H9 (cell line): ENCODE results near the gene CNGA2. TPM values are rescaled to one million over a fixed set of nuclear protein-coding genes. Genes with fewer than 3 reads are reported as not detected.

Experiments
- DNase-seq: peaks from one replicate; pipeline ENCODE4 v3.0.0-alpha.2; 2017
- H2AFZ ChIP-seq: one replicate; pipeline ENCODE4 v1.6.1; 2013; ENCODE audit warnings: mild to moderate bottlenecking, low read length, control low read depth, moderate library complexity
- H2AK5ac ChIP-seq: 2 replicates; pipeline ENCODE4 v1.6.1; 2013; ENCODE audit warnings: low read length, control low read depth, mixed read lengths; ENCODE audit not compliant: insufficient read length
- H2BK120ac ChIP-seq: one replicate; pipeline ENCODE4 v1.6.1; 2013; ENCODE audit warnings: low read depth, mild to moderate bottlenecking, low read length, control low read depth, inconsistent platforms; ENCODE audit not compliant: poor library complexity, severe bottlenecking
- H2BK12ac ChIP-seq: 2 replicates; pipeline ENCODE4 v1.6.1; 2013; ENCODE audit warnings: low read length, control low read depth, mixed read lengths, low read depth; ENCODE audit not compliant: insufficient read length
- H2BK15ac ChIP-seq: 2 replicates; pipeline ENCODE4 v1.6.1; 2013; ENCODE audit warnings: low read depth, low read length, control low read depth
- H2BK20ac ChIP-seq: one replicate; pipeline ENCODE4 v1.6.1; 2013; ENCODE audit warnings: low read depth, mild to moderate bottlenecking, low read length, control low read depth, inconsistent platforms; ENCODE audit not compliant: poor library complexity, severe bottlenecking
- H2BK5ac ChIP-seq: 2 replicates; pipeline ENCODE4 v1.6.1; 2013; ENCODE audit warnings: low read length, control low read depth, mixed read lengths; ENCODE audit not compliant: insufficient read length
- H3K14ac ChIP-seq: 2 replicates; pipeline ENCODE4 v1.6.1; 2013; ENCODE audit warnings: low read length, control low read depth; ENCODE audit not compliant: insufficient read depth
- H3K18ac ChIP-seq: 2 replicates; pipeline ENCODE4 v1.6.1; 2013; ENCODE audit warnings: low read depth, mild to moderate bottlenecking, mixed read lengths, low read length, control low read depth; ENCODE audit not compliant: insufficient read length
- H3K23ac ChIP-seq: 2 replicates; pipeline ENCODE4 v1.6.1; 2013; ENCODE audit warnings: low read length, control low read depth, mixed read lengths, low read depth; ENCODE audit not compliant: insufficient read length
- H3K23me2 ChIP-seq: 2 replicates; pipeline ENCODE4 v1.6.1; 2013; ENCODE audit warnings: low read depth, mild to moderate bottlenecking, mixed read lengths, low read length, control low read depth; ENCODE audit not compliant: insufficient read length, poor library complexity, severe bottlenecking
- H3K27ac ChIP-seq: 2 replicates; pipeline ENCODE4 v1.5.1; 2013; ENCODE audit warnings: low read length, control low read depth, mixed read lengths, low read depth; ENCODE audit not compliant: insufficient read length
- H3K27me3 ChIP-seq: 2 replicates; pipeline ENCODE4 v1.6.1; 2013; ENCODE audit warnings: low read length, control low read depth, inconsistent platforms; ENCODE audit not compliant: insufficient read depth
- H3K4ac ChIP-seq: 2 replicates; pipeline ENCODE4 v1.6.1; 2013; ENCODE audit warnings: low read depth, mild to moderate bottlenecking, control low read depth, inconsistent platforms, low read length, moderate library complexity
- H3K4me1 ChIP-seq: 2 replicates; pipeline ENCODE4 v1.6.1; 2013; ENCODE audit warnings: low read length, control low read depth, inconsistent platforms; ENCODE audit not compliant: insufficient read depth
- H3K4me2 ChIP-seq: 2 replicates; pipeline ENCODE4 v1.6.1; 2013; ENCODE audit warnings: low read length, control low read depth, mixed read lengths; ENCODE audit not compliant: insufficient read length, insufficient read depth
- H3K56ac ChIP-seq: 2 replicates; pipeline ENCODE4 v1.6.1; 2013; ENCODE audit warnings: low read depth, mild to moderate bottlenecking, mixed read lengths, low read length, control low read depth; ENCODE audit not compliant: insufficient read length
- H3K79me1 ChIP-seq: 2 replicates; pipeline ENCODE4 v1.6.1; 2013; ENCODE audit warnings: low read depth, mild to moderate bottlenecking, moderate library complexity, low read length, control low read depth, inconsistent platforms; ENCODE audit not compliant: insufficient read depth, poor library complexity, severe bottlenecking
- H3K79me2 ChIP-seq: 2 replicates; pipeline ENCODE4 v1.6.1; 2013; ENCODE audit warnings: low read length, control low read depth, inconsistent platforms; ENCODE audit not compliant: insufficient read depth
- H3K9ac ChIP-seq: 2 replicates; pipeline ENCODE4 v1.6.1; 2013; ENCODE audit warnings: low read length, control low read depth, mixed read lengths; ENCODE audit not compliant: insufficient read length; ENCODE audit errors: extremely low read depth
- H3K9me3 ChIP-seq: one replicate; pipeline ENCODE4 v1.6.1; 2013; ENCODE audit warnings: low read depth, low read length, inconsistent platforms; ENCODE audit not compliant: control insufficient read depth
- H3T11ph ChIP-seq: one replicate; pipeline ENCODE4 v1.6.1; 2013; ENCODE audit warnings: mild to moderate bottlenecking, low read length, control low read depth, inconsistent platforms
- H4K20me1 ChIP-seq: one replicate; pipeline ENCODE4 v1.6.1; 2013; ENCODE audit not compliant: control insufficient read depth, insufficient read length, insufficient read depth
- H4K5ac ChIP-seq: 2 replicates; pipeline ENCODE4 v1.6.1; 2013; ENCODE audit warnings: low read depth, mild to moderate bottlenecking, mixed read lengths, low read length, control low read depth; ENCODE audit not compliant: insufficient read length
- H4K8ac ChIP-seq: replicated peaks from 2 replicates; pipeline ENCODE4 v1.6.1; 2013; ENCODE audit warnings: low read length, control low read depth, mixed read lengths, low read depth; ENCODE audit not compliant: insufficient read length
- H4K91ac ChIP-seq: 2 replicates; pipeline ENCODE4 v1.6.1; 2013; ENCODE audit warnings: low read depth, mild to moderate bottlenecking, moderate library complexity, mixed read lengths, low read length, control low read depth; ENCODE audit not compliant: insufficient read length
- H3K27ac Mint-ChIP-seq, 3 experiments: 2 replicates in 2 of 3; 3 replicates in 1 of 3; pipeline ENCODE4 v1.8.0; 2020 to 2021; ENCODE audit warnings: mixed read lengths in 3 of 3, mild to moderate bottlenecking in 1 of 3, moderate library complexity in 1 of 3
- H3K27me3 Mint-ChIP-seq: 2 replicates; pipeline ENCODE4 v1.8.0; 2021; ENCODE audit warnings: low read depth, mild to moderate bottlenecking, moderate library complexity, mixed read lengths
- H3K36me3 Mint-ChIP-seq, 3 experiments: 2 replicates in 2 of 3; 3 replicates in 1 of 3; pipeline ENCODE4 v1.8.0; 2020 to 2021; ENCODE audit warnings: low read depth in 3 of 3, mixed read lengths in 3 of 3; ENCODE audit not compliant: insufficient read depth in 1 of 3
- H3K4me1 Mint-ChIP-seq, 2 experiments: 2 replicates each; pipeline ENCODE4 v1.8.0; 2020; ENCODE audit warnings: mixed read lengths in 2 of 2
- H3K4me3 Mint-ChIP-seq, 2 experiments: 2 replicates in 1 of 2; 3 replicates in 1 of 2; pipeline ENCODE4 v1.8.0; 2020 to 2021; ENCODE audit warnings: mild to moderate bottlenecking in 2 of 2, mixed read lengths in 2 of 2, moderate library complexity in 1 of 2
- H3K9me3 Mint-ChIP-seq, 2 experiments: 2 replicates in 1 of 2; 3 replicates in 1 of 2; pipeline ENCODE4 v1.8.0; 2020; ENCODE audit warnings: mild to moderate bottlenecking in 2 of 2, mixed read lengths in 2 of 2, moderate library complexity in 1 of 2
- WGBS: extraction: QIAGEN DNeasy Blood & Tissue Kit; methylation state at CpG from one replicate; pipeline ENCODE4 v1.1.7; 2013; ENCODE audit warnings: missing lambda C conversion rate, low lambda C conversion rate, mixed read lengths; ENCODE audit not compliant: insufficient read length; ENCODE audit errors: extremely low coverage; 5-methylcytosine and 5-hydroxymethylcytosine counted together
- total RNA-seq: library from RNA; stranded (reverse); gene quantifications from 2 replicates; pipeline ENCODE4 v1.2.1, GENCODE V29; 2021
- TF ChIP-seq, protein P1 (sequence below): fragments of 200-600 bp; sonication (generic); conservative IDR thresholded peaks from 3 replicates; pipeline ENCODE4 v1.8.0; 2021; ENCODE audit warnings: antibody characterized with exemption, mild to moderate bottlenecking

The CNGA2 gene
- total RNA-seq, 1 experiment from 2014 or later, result not detected

DNA sequence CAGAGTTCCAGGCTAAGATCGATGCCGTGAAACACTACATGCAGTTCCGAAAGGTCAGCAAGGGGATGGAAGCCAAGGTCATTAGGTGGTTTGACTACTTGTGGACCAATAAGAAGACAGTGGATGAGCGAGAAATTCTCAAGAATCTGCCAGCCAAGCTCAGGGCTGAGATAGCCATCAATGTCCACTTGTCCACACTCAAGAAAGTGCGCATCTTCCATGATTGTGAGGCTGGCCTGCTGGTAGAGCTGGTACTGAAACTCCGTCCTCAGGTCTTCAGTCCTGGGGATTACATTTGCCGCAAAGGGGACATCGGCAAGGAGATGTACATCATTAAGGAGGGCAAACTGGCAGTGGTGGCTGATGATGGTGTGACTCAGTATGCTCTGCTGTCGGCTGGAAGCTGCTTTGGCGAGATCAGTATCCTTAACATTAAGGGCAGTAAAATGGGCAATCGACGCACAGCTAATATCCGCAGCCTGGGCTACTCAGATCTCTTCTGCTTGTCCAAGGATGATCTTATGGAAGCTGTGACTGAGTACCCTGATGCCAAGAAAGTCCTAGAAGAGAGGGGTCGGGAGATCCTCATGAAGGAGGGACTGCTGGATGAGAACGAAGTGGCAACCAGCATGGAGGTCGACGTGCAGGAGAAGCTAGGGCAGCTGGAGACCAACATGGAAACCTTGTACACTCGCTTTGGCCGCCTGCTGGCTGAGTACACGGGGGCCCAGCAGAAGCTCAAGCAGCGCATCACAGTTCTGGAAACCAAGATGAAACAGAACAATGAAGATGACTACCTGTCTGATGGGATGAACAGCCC lies 9.3 kb downstream of the CNGA2 start:
- TF ChIP-seq, protein P1, sequence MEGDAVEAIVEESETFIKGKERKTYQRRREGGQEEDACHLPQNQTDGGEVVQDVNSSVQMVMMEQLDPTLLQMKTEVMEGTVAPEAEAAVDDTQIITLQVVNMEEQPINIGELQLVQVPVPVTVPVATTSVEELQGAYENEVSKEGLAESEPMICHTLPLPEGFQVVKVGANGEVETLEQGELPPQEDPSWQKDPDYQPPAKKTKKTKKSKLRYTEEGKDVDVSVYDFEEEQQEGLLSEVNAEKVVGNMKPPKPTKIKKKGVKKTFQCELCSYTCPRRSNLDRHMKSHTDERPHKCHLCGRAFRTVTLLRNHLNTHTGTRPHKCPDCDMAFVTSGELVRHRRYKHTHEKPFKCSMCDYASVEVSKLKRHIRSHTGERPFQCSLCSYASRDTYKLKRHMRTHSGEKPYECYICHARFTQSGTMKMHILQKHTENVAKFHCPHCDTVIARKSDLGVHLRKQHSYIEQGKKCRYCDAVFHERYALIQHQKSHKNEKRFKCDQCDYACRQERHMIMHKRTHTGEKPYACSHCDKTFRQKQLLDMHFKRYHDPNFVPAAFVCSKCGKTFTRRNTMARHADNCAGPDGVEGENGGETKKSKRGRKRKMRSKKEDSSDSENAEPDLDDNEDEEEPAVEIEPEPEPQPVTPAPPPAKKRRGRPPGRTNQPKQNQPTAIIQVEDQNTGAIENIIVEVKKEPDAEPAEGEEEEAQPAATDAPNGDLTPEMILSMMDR, result no peak

More for the DNA sequence above, 9.3 kb downstream of the CNGA2 start:
- H3K18ac ChIP-seq, result no peak overlapping the region
- no peaks in the 10 kb centered on the region; the same call in 1 of the 2 replicates for H3K27me3 ChIP-seq
- no peak overlapping the region for H4K5ac ChIP-seq
- H3K27me3 Mint-ChIP-seq, result no peaks in the 10 kb centered on the region; the same call in 1 of the 2 replicates
- H3K79me2 ChIP-seq, result no peaks in the 10 kb centered on the region
- no peak overlapping the region for H2BK5ac ChIP-seq
- no peaks in the 10 kb centered on the region for H4K20me1 ChIP-seq
- no peak overlapping the region for H3K4me3 Mint-ChIP-seq
- H4K91ac ChIP-seq, result no peak overlapping the region
- H3K9me3 ChIP-seq, result peaks cover 76% of the 10 kb centered on the region
- WGBS, result no CpG with 5 or more reads among the region's 21 CpGs
- no peak overlapping the region for H3K56ac ChIP-seq
- H3K14ac ChIP-seq, result no peak overlapping the region
- H2AFZ ChIP-seq, result no peak overlapping the region
- H3K4me1 Mint-ChIP-seq, result peaks cover 3 to 4% of the 10 kb centered on the region in 2 experiments
- no peak overlapping the region for H3K27ac ChIP-seq
- H3K27ac Mint-ChIP-seq, result no peak overlapping the region
- H3K23ac ChIP-seq, result no peak overlapping the region
- DNase-seq, result no peak
- H3K36me3 Mint-ChIP-seq, result peaks cover 3 to 7% (median 6%) of the 10 kb centered on the region in 3 experiments; a peak in 3 of 7 replicates
- peaks cover 76 to 79% of the 10 kb centered on the region in 2 experiments for H3K9me3 Mint-ChIP-seq
- no peak overlapping the region for H3K9ac ChIP-seq
- H3K4me2 ChIP-seq, result no peak overlapping the region
- no peak overlapping the region for H3T11ph ChIP-seq
- H2BK15ac ChIP-seq, result no peak overlapping the region
- no peaks in the 10 kb centered on the region for H3K4me1 ChIP-seq
- no peak overlapping the region for H4K8ac ChIP-seq
- no peak overlapping the region for H2BK20ac ChIP-seq
- no peaks in the 10 kb centered on the region for H3K23me2 ChIP-seq
- H2BK12ac ChIP-seq, result no peak overlapping the region
- H3K4ac ChIP-seq, result no peak overlapping the region
- H2AK5ac ChIP-seq, result no peak overlapping the region
- H2BK120ac ChIP-seq, result no peak overlapping the region
- H3K79me1 ChIP-seq, result no peaks in the 10 kb centered on the region
